Neural crest cell (in vitro differentiated cells): ENCODE measurements around the gene NR3C2. TPM values are rescaled to one million over a fixed set of nuclear protein-coding genes. Genes with fewer than 3 reads are reported as not detected.

Experiments
- DNase-seq: peaks from one replicate; pipeline ENCODE4 v3.0.0; 2021; ENCODE audit warnings: low read depth, mixed read lengths, low spot score
- H3K27ac Mint-ChIP-seq: one replicate; pipeline ENCODE4 v1.8.0; 2021; ENCODE audit warnings: mild to moderate bottlenecking, mixed read lengths; ENCODE audit not compliant: unreplicated experiment
- H3K27me3 Mint-ChIP-seq: 2 replicates; pipeline ENCODE4 v1.8.0; 2021; ENCODE audit warnings: low read depth, mild to moderate bottlenecking, mixed read lengths
- H3K36me3 Mint-ChIP-seq: 2 replicates; pipeline ENCODE4 v1.8.0; 2021; ENCODE audit warnings: low read depth, mild to moderate bottlenecking, mixed read lengths
- H3K4me1 Mint-ChIP-seq: 2 replicates; pipeline ENCODE4 v1.8.0; 2021; ENCODE audit warnings: mixed read lengths
- H3K4me3 Mint-ChIP-seq: one replicate; pipeline ENCODE4 v1.8.0; 2021; ENCODE audit warnings: mild to moderate bottlenecking, mixed read lengths
- H3K9me3 Mint-ChIP-seq: 2 replicates; pipeline ENCODE4 v1.8.0; 2021; ENCODE audit warnings: mixed read lengths
- CTCF ChIP-seq: fragments of 200-600 bp; sonication (generic); conservative IDR thresholded peaks from 2 replicates; pipeline ENCODE4 v1.5.0; 2021; ENCODE audit warnings: antibody characterized with exemption, mild to moderate bottlenecking
- long read RNA-seq: library from polyadenylated mRNA; unstranded; transcript quantifications from one replicate; pipeline ENCODE4 v2.0.0, GENCODE V29; 2020
- total RNA-seq: library from RNA; stranded (reverse); gene quantifications from 2 replicates; pipeline ENCODE4 v1.2.1, GENCODE V29; 2021

The NR3C2 gene
- total RNA-seq = 0.21 and 0.30 TPM in 2 replicates
- long read RNA-seq = 0 reads

- no peak within 1 kb of the TSS for H3K27ac Mint-ChIP-seq
- TF ChIP-seq CTCF = no peak
- H3K27me3 Mint-ChIP-seq = peaks cover 87% of the 10 kb centered on the region
- H3K36me3 Mint-ChIP-seq = no peaks in the 10 kb centered on the region
- H3K4me3 Mint-ChIP-seq = peak within 1 kb of the TSS; percentile 94
- H3K9me3 Mint-ChIP-seq = no peaks in the 10 kb centered on the region
- H3K4me1 Mint-ChIP-seq = peaks cover 15% of the 10 kb centered on the region
- DNase-seq = peak; percentile 84
Observed at GRCh38 chr4:148441986-148442831, at the start of gene NR3C2. Gene NR3C2 (minus strand): TSS chr4:148442414.

GRCh38 chr4:148487181-148487580 lies 45.0 kb upstream of the NR3C2 start:
- H3K4me1 Mint-ChIP-seq = no peaks in the 10 kb centered on the region

GRCh38 chr4:148481636-148482035 lies 39.4 kb upstream of the NR3C2 start:
- no peak for TF ChIP-seq CTCF
- peaks cover 3% of the 10 kb centered on the region for H3K27me3 Mint-ChIP-seq
- no peaks in the 10 kb centered on the region for H3K4me1 Mint-ChIP-seq

More at GRCh38 chr4:148487181-148487580, 45.0 kb upstream of the NR3C2 start:
- DNase-seq = no peak
- H3K4me3 Mint-ChIP-seq = no peak overlapping the region
- no peaks in the 10 kb centered on the region for H3K36me3 Mint-ChIP-seq
- peaks cover 3% of the 10 kb centered on the region for H3K9me3 Mint-ChIP-seq
- TF ChIP-seq CTCF = no peak
- H3K27ac Mint-ChIP-seq = no peak overlapping the region
- H3K27me3 Mint-ChIP-seq = peaks cover 3% of the 10 kb centered on the region

DNA sequence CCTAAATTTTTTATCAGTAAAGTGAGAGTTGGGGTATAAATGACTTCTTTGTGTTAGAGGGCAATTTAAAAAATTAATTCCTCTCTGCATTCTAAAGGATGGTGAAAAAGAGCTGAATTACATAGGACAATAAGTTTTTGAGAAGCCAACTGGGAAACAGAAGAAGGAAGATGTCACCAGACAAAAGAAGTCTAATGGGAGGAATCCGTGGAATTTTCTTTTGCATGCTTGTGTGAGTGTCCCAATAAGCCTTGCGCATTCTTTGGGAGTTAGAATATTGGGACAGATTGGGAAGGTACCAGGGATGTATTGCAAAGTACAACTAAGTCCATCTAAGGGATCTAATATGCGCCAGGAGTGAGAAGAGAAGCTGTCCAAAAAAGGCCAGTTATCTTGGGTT lies 35.1 kb upstream of the NR3C2 start:
- no peaks in the 10 kb centered on the region for H3K27me3 Mint-ChIP-seq
- TF ChIP-seq CTCF = no peak
- H3K9me3 Mint-ChIP-seq = peaks cover 5% of the 10 kb centered on the region
- no peaks in the 10 kb centered on the region for H3K4me1 Mint-ChIP-seq
- no peak overlapping the region for H3K27ac Mint-ChIP-seq
- DNase-seq = no peak
- H3K4me3 Mint-ChIP-seq = no peak overlapping the region
- no peaks in the 10 kb centered on the region for H3K36me3 Mint-ChIP-seq

More at GRCh38 chr4:148481636-148482035, 39.4 kb upstream of the NR3C2 start:
- DNase-seq = no peak
- Mint-ChIP-seq H3K36me3 (no peaks in the 10 kb centered on the region), H3K27ac (no peak overlapping the region), H3K4me3 (no peak overlapping the region), H3K9me3 (peaks cover 3% of the 10 kb centered on the region)

GRCh38 chr4:148469938-148470337 lies 27.7 kb upstream of the NR3C2 start:
- no peak for TF ChIP-seq CTCF
- H3K27me3 Mint-ChIP-seq = peaks cover 9% of the 10 kb centered on the region

More at GRCh38 chr4:148469938-148470337, 27.7 kb upstream of the NR3C2 start:
- no peak for DNase-seq
- H3K4me3 Mint-ChIP-seq = no peak overlapping the region
- no peaks in the 10 kb centered on the region for H3K9me3 Mint-ChIP-seq
- H3K27ac Mint-ChIP-seq = no peak overlapping the region
- no peaks in the 10 kb centered on the region for H3K4me1 Mint-ChIP-seq
- no peaks in the 10 kb centered on the region for H3K36me3 Mint-ChIP-seq
